GM06990 (cell line): ENCODE measurements around the gene MAU2.

Source experiments
- DNase-seq: peaks from one replicate; pipeline ENCODE4 v3.0.0-alpha.2; 2011; ENCODE audit not compliant: insufficient read length; ENCODE audit errors: extremely low read depth
- H3K27me3 ChIP-seq: replicated peaks from 2 replicates; pipeline ENCODE4 v1.6.0; 2011; ENCODE audit warnings: low read length; ENCODE audit not compliant: control insufficient read depth, insufficient read depth
- H3K36me3 ChIP-seq: 2 replicates; pipeline ENCODE4 v1.5.1; 2011; ENCODE audit warnings: low read length; ENCODE audit not compliant: control insufficient read depth, insufficient read depth
- H3K4me3 ChIP-seq: replicated peaks from 2 replicates; pipeline ENCODE4 v1.5.1; 2011; ENCODE audit warnings: low read depth, mild to moderate bottlenecking, control low read depth, low read length
- CTCF ChIP-seq: IDR thresholded peaks from 2 replicates; pipeline ENCODE4 v1.5.1; 2011; ENCODE audit warnings: low read length, control low read depth, mild to moderate bottlenecking, inconsistent platforms; ENCODE audit not compliant: insufficient read depth, poor library complexity, severe bottlenecking

The MAU2 gene

GRCh38 chr19:19404879-19405860 is 84.5 kb downstream of the MAU2 start, which contains the start of gene GATAD2A:
Gene GATAD2A (plus strand): TSS chr19:19405675. CDS start chr19:19465346, 59,671 bp downstream.
- no peaks in the 10 kb centered on the region for H3K27me3 ChIP-seq
- peak within 1 kb of the TSS; percentile 88 for H3K4me3 ChIP-seq
- no peaks in the 10 kb centered on the region for H3K36me3 ChIP-seq
- TF ChIP-seq CTCF: peak; percentile 20
- DNase-seq: peak; percentile 92

GRCh38 chr19:19405971-19406877 is 85.6 kb downstream of the MAU2 start:
- H3K4me3 ChIP-seq: peak overlapping the region; percentile 88
- DNase-seq: peak; percentile 56
- H3K27me3 ChIP-seq: no peaks in the 10 kb centered on the region
- H3K36me3 ChIP-seq: no peaks in the 10 kb centered on the region
- TF ChIP-seq CTCF: no peak

- DNase-seq: no peak
- H3K36me3 ChIP-seq: peaks cover 2% of the 10 kb centered on the region
- TF ChIP-seq CTCF: peak; percentile 63
- H3K27me3 ChIP-seq: no peaks in the 10 kb centered on the region
- peak overlapping the region; percentile 88 for H3K4me3 ChIP-seq
These were observed 86.4 kb downstream of the MAU2 start for GRCh38 chr19:19406878-19407632.

GRCh38 chr19:19407633-19407930 is 87.0 kb downstream of the MAU2 start:
- no peak for TF ChIP-seq CTCF
- Histone ChIP-seq H3K27me3 (no peaks in the 10 kb centered on the region), H3K4me3 (no peak overlapping the region), H3K36me3 (peaks cover 2% of the 10 kb centered on the region)
- DNase-seq: no peak
